GM19023 (cell line): ENCODE measurements around the gene MAPRE2.
"Not testable (repeated sequence)": the region's sequence is repeated elsewhere in the genome, so short reads cannot be mapped to it uniquely, and the experiment has no call there.

Source experiments
- ATAC-seq: cut with Tn5 transposase; IDR thresholded peaks from one replicate; pipeline ENCODE4 v1.9.1; 2021; ENCODE audit warnings: mild to moderate bottlenecking, moderate library complexity; ENCODE audit not compliant: unreplicated experiment

Gene MAPRE2

GRCh38 chr18:35143622-35144596 lies 102.7 kb downstream of the MAPRE2 start:
- ATAC-seq: no peak

GRCh38 chr18:35144698-35145097 lies 103.5 kb downstream of the MAPRE2 start:
- no peak for ATAC-seq

GRCh38 chr18:35150195-35150594 lies 109.0 kb downstream of the MAPRE2 start:
- not testable (repeated sequence) for ATAC-seq

GRCh38 chr18:35153609-35154272 lies 112.5 kb downstream of the MAPRE2 start:
- no peak for ATAC-seq

GRCh38 chr18:35155398-35156117 lies 114.3 kb downstream of the MAPRE2 start:
- no peak for ATAC-seq

- ATAC-seq: no peak
These were observed 116.0 kb downstream of the MAPRE2 start for GRCh38 chr18:35157181-35157580.

GRCh38 chr18:35158728-35159450 lies 117.7 kb downstream of the MAPRE2 start:
- ATAC-seq: peak; percentile 64

- no peak for ATAC-seq
These were observed 118.6 kb downstream of the MAPRE2 start for GRCh38 chr18:35159782-35160181.

GRCh38 chr18:35161485-35161884 lies 120.3 kb downstream of the MAPRE2 start:
- ATAC-seq: no peak

GRCh38 chr18:35161934-35162333 lies 120.7 kb downstream of the MAPRE2 start:
- ATAC-seq: no peak

GRCh38 chr18:35163014-35163539 lies 121.9 kb downstream of the MAPRE2 start:
- no peak for ATAC-seq

- ATAC-seq: no peak
These were observed 122.5 kb downstream of the MAPRE2 start for GRCh38 chr18:35163721-35164120.

- ATAC-seq: no peak
These were observed 122.9 kb downstream of the MAPRE2 start for GRCh38 chr18:35164133-35164532.

GRCh38 chr18:35167332-35167731 lies 126.1 kb downstream of the MAPRE2 start:
- ATAC-seq: no peak

- no peak for ATAC-seq
These were observed 126.6 kb downstream of the MAPRE2 start for GRCh38 chr18:35167857-35168256.

- ATAC-seq: not testable (repeated sequence)
These were observed 129.1 kb downstream of the MAPRE2 start for GRCh38 chr18:35170323-35170722.

GRCh38 chr18:35171315-35171987 lies 130.2 kb downstream of the MAPRE2 start:
- no peak for ATAC-seq

GRCh38 chr18:35172009-35172408 lies 130.8 kb downstream of the MAPRE2 start:
- no peak for ATAC-seq

- ATAC-seq: no peak
These were observed 131.3 kb downstream of the MAPRE2 start for GRCh38 chr18:35172451-35173035.
